Neural cell (in vitro differentiated cells): ENCODE results near the gene ITPR3. TPM values are rescaled to one million over a fixed set of nuclear protein-coding genes. Genes with fewer than 3 reads are reported as not detected.

Experiments
- H2AFZ ChIP-seq: fragments of 200-600, 300-800 bp; sonication (generic), shearing (Covaris generic); 2 replicates; pipeline ENCODE4 v1.6.0; 2014; ENCODE audit warnings: low read depth, mild to moderate bottlenecking, antibody characterized with exemption, low read length, moderate library complexity
- H3F3A ChIP-seq: fragments of 200-600 bp; shearing (Covaris generic); 2 replicates; pipeline ENCODE4 v1.6.1; 2016; ENCODE audit warnings: mild to moderate bottlenecking, moderate library complexity, mixed read lengths, antibody characterized with exemption, low read length; ENCODE audit not compliant: insufficient read depth, poor library complexity, severe bottlenecking
- H3K27ac ChIP-seq: fragments of 200-600, 300-800 bp; sonication (generic), shearing (Covaris generic); 2 replicates; pipeline ENCODE4 v1.5.1; 2014; ENCODE audit warnings: mild to moderate bottlenecking, low read length, moderate library complexity
- H3K27me3 ChIP-seq: fragments of 300-800, 200-600 bp; sonication (generic), shearing (Covaris generic); 2 replicates; pipeline ENCODE4 v1.6.0; 2014; ENCODE audit warnings: mild to moderate bottlenecking, low read depth, low read length, moderate library complexity; ENCODE audit not compliant: insufficient read depth
- H3K36me3 ChIP-seq: fragments of 300-800, 200-600 bp; sonication (generic), shearing (Covaris generic); 2 replicates; pipeline ENCODE4 v1.5.1; 2014; ENCODE audit warnings: mild to moderate bottlenecking, antibody characterized with exemption, low read length, moderate library complexity; ENCODE audit not compliant: insufficient read depth
- H3K4me2 ChIP-seq: fragments of 300-800, 200-600 bp; sonication (generic), shearing (Covaris generic); 2 replicates; pipeline ENCODE4 v1.6.0; 2014; ENCODE audit warnings: mild to moderate bottlenecking, low read length
- H3K4me3 ChIP-seq: fragments of 300-800, 200-600 bp; sonication (generic), shearing (Covaris generic); 2 replicates; pipeline ENCODE4 v1.5.1; 2014; ENCODE audit warnings: mild to moderate bottlenecking, low read length, moderate library complexity
- H3K79me2 ChIP-seq: fragments of 200-600 bp; shearing (Covaris generic); replicated peaks from 2 replicates; pipeline ENCODE4 v1.6.0; 2014; ENCODE audit warnings: mild to moderate bottlenecking, low read length, moderate library complexity; ENCODE audit not compliant: insufficient read depth
- H3K9ac ChIP-seq: fragments of 300-800, 200-600 bp; sonication (generic), shearing (Covaris generic); 2 replicates; pipeline ENCODE4 v1.6.1; 2016; ENCODE audit warnings: mild to moderate bottlenecking, low read length, mixed read lengths
- H3K9me2 ChIP-seq: fragments of 200-600 bp; shearing (Covaris generic); 2 replicates; pipeline ENCODE4 v1.6.1; 2016; ENCODE audit warnings: mild to moderate bottlenecking, low read length, mixed read lengths; ENCODE audit not compliant: insufficient read depth
- H3K9me3 ChIP-seq: fragments of 200-600, 300-800 bp; sonication (generic), shearing (Covaris generic); 2 replicates; pipeline ENCODE4 v1.6.1; 2016; ENCODE audit warnings: mild to moderate bottlenecking, mixed run types, low read length, moderate library complexity, mixed read lengths
- H4K20me1 ChIP-seq: fragments of 200-600 bp; shearing (Covaris generic); 2 replicates; pipeline ENCODE4 v1.6.1; 2016; ENCODE audit warnings: mild to moderate bottlenecking, mixed run types; ENCODE audit not compliant: insufficient read depth
- EP300 ChIP-seq: fragments of 450-650 bp; conservative IDR thresholded peaks from 2 replicates; pipeline ENCODE4 v1.6.1; 2014; ENCODE audit warnings: antibody characterized with exemption, mild to moderate bottlenecking, moderate library complexity; ENCODE audit not compliant: poor library complexity, severe bottlenecking
- EZH2 ChIP-seq: fragments of 200-600, 300-800 bp; shearing (Covaris generic), sonication (generic); IDR thresholded peaks from 2 replicates; pipeline ENCODE4 v1.6.1; 2014; ENCODE audit warnings: antibody characterized with exemption, low read length, borderline replicate concordance, mild to moderate bottlenecking; ENCODE audit not compliant: insufficient read depth, poor library complexity, severe bottlenecking
- MXI1 ChIP-seq: fragments of 450-650 bp; conservative IDR thresholded peaks from 2 replicates; pipeline ENCODE4 v1.6.1; 2014; ENCODE audit warnings: antibody characterized with exemption, mild to moderate bottlenecking; ENCODE audit not compliant: poor library complexity, severe bottlenecking
- POLR2AphosphoS5 ChIP-seq: IDR thresholded peaks from 2 replicates; pipeline ENCODE4 v1.6.1; 2012
- RAD21 ChIP-seq: fragments of 450-650 bp; conservative IDR thresholded peaks from 2 replicates; pipeline ENCODE4 v1.6.1; 2014; ENCODE audit warnings: antibody characterized with exemption, mild to moderate bottlenecking, moderate library complexity
- SMC3 ChIP-seq: fragments of 450-650 bp; conservative IDR thresholded peaks from 2 replicates; pipeline ENCODE4 v1.6.1; 2014; ENCODE audit warnings: antibody characterized with exemption, mild to moderate bottlenecking, moderate library complexity; ENCODE audit not compliant: poor library complexity
- TAF1 ChIP-seq: IDR thresholded peaks from 2 replicates; pipeline ENCODE4 v1.6.1; 2012; ENCODE audit warnings: low read depth
- polyA plus RNA-seq: library from polyadenylated mRNA; depleted of rRNA; stranded (reverse); fragments of >200 nt; gene quantifications from 2 replicates; pipeline ENCODE4 v1.2.3, GENCODE V29; 2014
- TF ChIP-seq, protein P1 (sequence below): fragments of 450-650 bp; IDR thresholded peaks from 2 replicates; pipeline ENCODE4 v1.5.1; 2014; ENCODE audit warnings: antibody characterized with exemption, mild to moderate bottlenecking, moderate library complexity; ENCODE audit not compliant: poor library complexity, severe bottlenecking
- TF ChIP-seq, protein P2 (sequence below): IDR thresholded peaks from 2 replicates; pipeline ENCODE4 v1.6.1; 2012; ENCODE audit warnings: borderline replicate concordance

Gene ITPR3
- polyA plus RNA-seq, 1 donor from 2014 or later, result 0.11 TPM

DNA sequence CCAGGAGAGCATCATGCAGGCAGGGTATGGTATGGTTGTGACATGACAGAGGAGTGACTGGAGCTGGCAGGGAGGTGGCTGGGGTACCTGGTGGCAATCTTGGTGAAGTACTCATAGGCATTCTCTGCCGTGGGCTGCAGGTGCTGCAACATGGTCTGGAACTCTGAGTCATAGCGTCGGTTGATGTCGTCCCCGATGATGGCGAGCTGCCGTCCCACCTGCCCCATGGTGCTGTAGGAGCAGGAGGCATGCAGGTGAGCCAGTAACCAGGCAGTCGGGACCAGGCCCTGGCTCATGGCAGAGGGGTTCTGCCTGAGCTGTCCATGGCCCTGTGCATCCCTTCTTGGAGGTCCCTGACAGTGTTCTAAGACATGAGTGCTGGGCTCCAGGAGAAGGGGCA lies 45.9 kb upstream of the ITPR3 start:
- no peak overlapping the region for H3K9ac ChIP-seq
- H3K79me2 ChIP-seq, result peaks cover 15% of the 10 kb centered on the region
- H2AFZ ChIP-seq, result no peak overlapping the region
- no peak overlapping the region for H3K4me2 ChIP-seq
- no peaks in the 10 kb centered on the region for H3F3A ChIP-seq
- no peaks in the 10 kb centered on the region for H4K20me1 ChIP-seq
- H3K4me3 ChIP-seq, result no peak overlapping the region
- H3K9me3 ChIP-seq, result no peaks in the 10 kb centered on the region
- H3K27me3 ChIP-seq, result no peaks in the 10 kb centered on the region
- no peaks in the 10 kb centered on the region for H3K36me3 ChIP-seq
- H3K27ac ChIP-seq, result no peak overlapping the region
- TF ChIP-seq RAD21 (no peak), SMC3 (no peak), MXI1 (no peak), TAF1 (no peak), POLR2AphosphoS5 (no peak), EZH2 (no peak), EP300 (no peak)
- TF ChIP-seq, protein P1, sequence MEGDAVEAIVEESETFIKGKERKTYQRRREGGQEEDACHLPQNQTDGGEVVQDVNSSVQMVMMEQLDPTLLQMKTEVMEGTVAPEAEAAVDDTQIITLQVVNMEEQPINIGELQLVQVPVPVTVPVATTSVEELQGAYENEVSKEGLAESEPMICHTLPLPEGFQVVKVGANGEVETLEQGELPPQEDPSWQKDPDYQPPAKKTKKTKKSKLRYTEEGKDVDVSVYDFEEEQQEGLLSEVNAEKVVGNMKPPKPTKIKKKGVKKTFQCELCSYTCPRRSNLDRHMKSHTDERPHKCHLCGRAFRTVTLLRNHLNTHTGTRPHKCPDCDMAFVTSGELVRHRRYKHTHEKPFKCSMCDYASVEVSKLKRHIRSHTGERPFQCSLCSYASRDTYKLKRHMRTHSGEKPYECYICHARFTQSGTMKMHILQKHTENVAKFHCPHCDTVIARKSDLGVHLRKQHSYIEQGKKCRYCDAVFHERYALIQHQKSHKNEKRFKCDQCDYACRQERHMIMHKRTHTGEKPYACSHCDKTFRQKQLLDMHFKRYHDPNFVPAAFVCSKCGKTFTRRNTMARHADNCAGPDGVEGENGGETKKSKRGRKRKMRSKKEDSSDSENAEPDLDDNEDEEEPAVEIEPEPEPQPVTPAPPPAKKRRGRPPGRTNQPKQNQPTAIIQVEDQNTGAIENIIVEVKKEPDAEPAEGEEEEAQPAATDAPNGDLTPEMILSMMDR, result no peak
- TF ChIP-seq, protein P2, sequence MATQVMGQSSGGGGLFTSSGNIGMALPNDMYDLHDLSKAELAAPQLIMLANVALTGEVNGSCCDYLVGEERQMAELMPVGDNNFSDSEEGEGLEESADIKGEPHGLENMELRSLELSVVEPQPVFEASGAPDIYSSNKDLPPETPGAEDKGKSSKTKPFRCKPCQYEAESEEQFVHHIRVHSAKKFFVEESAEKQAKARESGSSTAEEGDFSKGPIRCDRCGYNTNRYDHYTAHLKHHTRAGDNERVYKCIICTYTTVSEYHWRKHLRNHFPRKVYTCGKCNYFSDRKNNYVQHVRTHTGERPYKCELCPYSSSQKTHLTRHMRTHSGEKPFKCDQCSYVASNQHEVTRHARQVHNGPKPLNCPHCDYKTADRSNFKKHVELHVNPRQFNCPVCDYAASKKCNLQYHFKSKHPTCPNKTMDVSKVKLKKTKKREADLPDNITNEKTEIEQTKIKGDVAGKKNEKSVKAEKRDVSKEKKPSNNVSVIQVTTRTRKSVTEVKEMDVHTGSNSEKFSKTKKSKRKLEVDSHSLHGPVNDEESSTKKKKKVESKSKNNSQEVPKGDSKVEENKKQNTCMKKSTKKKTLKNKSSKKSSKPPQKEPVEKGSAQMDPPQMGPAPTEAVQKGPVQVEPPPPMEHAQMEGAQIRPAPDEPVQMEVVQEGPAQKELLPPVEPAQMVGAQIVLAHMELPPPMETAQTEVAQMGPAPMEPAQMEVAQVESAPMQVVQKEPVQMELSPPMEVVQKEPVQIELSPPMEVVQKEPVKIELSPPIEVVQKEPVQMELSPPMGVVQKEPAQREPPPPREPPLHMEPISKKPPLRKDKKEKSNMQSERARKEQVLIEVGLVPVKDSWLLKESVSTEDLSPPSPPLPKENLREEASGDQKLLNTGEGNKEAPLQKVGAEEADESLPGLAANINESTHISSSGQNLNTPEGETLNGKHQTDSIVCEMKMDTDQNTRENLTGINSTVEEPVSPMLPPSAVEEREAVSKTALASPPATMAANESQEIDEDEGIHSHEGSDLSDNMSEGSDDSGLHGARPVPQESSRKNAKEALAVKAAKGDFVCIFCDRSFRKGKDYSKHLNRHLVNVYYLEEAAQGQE, result no peak
- no peaks in the 10 kb centered on the region for H3K9me2 ChIP-seq

DNA sequence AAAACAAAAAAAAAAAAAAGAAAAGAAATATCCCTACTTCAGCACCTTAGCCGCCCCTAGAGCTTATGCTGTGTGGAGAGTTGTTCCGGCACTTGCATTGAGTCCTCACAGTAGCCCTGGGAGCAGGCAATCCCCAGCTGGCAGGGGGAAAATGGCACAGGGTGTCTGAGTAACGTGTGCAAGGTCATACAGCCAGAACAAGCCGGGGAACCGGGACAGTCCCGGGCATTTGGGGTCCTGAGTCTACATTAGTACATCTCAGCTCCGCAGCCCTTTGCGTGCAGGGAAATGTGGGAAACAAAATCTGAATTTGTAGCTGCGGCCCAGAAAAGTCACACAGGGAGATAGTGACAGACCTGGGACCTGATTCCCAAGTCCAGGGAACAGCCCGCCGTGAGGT lies 44.5 kb upstream of the ITPR3 start:
- Histone ChIP-seq H4K20me1 (no peaks in the 10 kb centered on the region), H3K27ac (no peak overlapping the region), H3K4me2 (no peak overlapping the region), H2AFZ (no peak overlapping the region), H3K4me3 (no peak overlapping the region), H3K36me3 (no peaks in the 10 kb centered on the region), H3K9me2 (no peaks in the 10 kb centered on the region), H3K27me3 (no peaks in the 10 kb centered on the region), H3K9me3 (no peaks in the 10 kb centered on the region), H3K79me2 (peaks cover 15% of the 10 kb centered on the region), H3K9ac (no peak overlapping the region), H3F3A (no peaks in the 10 kb centered on the region)
- TF ChIP-seq, protein P2, result no peak
- TF ChIP-seq MXI1, result no peak
- no peak for TF ChIP-seq RAD21
- TF ChIP-seq, protein P1, result no peak
- no peak for TF ChIP-seq POLR2AphosphoS5
- TF ChIP-seq SMC3, result no peak
- no peak for TF ChIP-seq EZH2
- no peak for TF ChIP-seq EP300
- TF ChIP-seq TAF1, result no peak
